ENCODE data around the gene ZNF473.

DNA sequence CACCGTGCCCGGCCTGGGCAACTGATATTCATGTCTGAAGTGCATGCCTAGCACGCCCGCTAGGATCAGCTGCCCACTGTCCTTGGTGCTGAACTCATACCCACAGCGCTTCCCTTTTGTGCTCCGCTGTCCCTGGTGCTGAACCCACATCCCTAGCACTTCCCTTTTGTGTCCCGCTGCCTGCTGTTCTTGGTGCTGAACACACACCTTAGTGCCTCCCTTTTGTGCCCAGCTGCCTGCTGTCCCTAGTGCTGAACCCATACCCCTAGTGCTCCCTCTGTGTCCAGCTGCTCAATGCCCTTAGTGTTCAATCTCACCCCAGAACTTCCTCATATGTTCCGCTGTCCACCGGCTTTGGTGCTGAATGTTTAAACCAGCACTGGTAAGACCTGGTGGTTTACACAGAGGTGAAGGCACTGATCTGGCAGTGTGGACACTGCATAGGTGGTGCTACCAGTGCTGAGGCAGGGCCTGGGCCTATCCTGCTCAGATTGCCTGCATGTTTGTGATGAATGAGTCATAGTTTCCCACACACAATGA, 38.6 kb upstream of the ZNF473 start:
- no peak for TF ChIP-seq ARNT (IDR thresholded peaks at IDR 0.05)
- TF ChIP-seq SP1 (IDR thresholded peaks at IDR 0.05), result no peak
- no peak for TF ChIP-seq TARDBP (IDR thresholded peaks at IDR 0.05)
- TF ChIP-seq SUZ12 (IDR thresholded peaks at IDR 0.05), result no peak
- TF ChIP-seq FOXK2 (IDR thresholded peaks at IDR 0.05), result no peak
- TF ChIP-seq BHLHE40 (IDR thresholded peaks at IDR 0.05; ENCODE audit: borderline replicate concordance), result no peak
- TF ChIP-seq FOXM1 (IDR thresholded peaks at IDR 0.05; ENCODE audit: borderline replicate concordance), result no peak
